GM19324 (cell line): ENCODE measurements around the gene IL1RL1.
"Not testable (repeated sequence)": the region's sequence is repeated elsewhere in the genome, so short reads cannot be mapped to it uniquely, and the experiment has no call there.

Source experiments
- ATAC-seq: cut with Tn5 transposase; IDR thresholded peaks from one replicate; pipeline ENCODE4 v1.9.1; 2021; ENCODE audit warnings: mild to moderate bottlenecking, moderate library complexity; ENCODE audit not compliant: unreplicated experiment, low FRiP score

IL1RL1 gene

GRCh38 chr2:102291319-102292075 lies 19.9 kb upstream of the IL1RL1 start:
- no peak for ATAC-seq

GRCh38 chr2:102294802-102295489 lies 16.4 kb upstream of the IL1RL1 start:
- no peak for ATAC-seq

- no peak for ATAC-seq
These were observed 15.8 kb upstream of the IL1RL1 start for GRCh38 chr2:102295566-102295965.

GRCh38 chr2:102296449-102296848 lies 14.9 kb upstream of the IL1RL1 start:
- no peak for ATAC-seq

GRCh38 chr2:102297891-102298290 lies 13.5 kb upstream of the IL1RL1 start:
- no peak for ATAC-seq

- ATAC-seq, result peak; percentile 67
These were observed 9.4 kb upstream of the IL1RL1 start for GRCh38 chr2:102301867-102302362.

GRCh38 chr2:102302458-102302857 lies 8.9 kb upstream of the IL1RL1 start:
- no peak for ATAC-seq

- ATAC-seq, result no peak
These were observed 7.8 kb upstream of the IL1RL1 start for GRCh38 chr2:102303589-102303988.

- no peak for ATAC-seq
These were observed 7.1 kb upstream of the IL1RL1 start for GRCh38 chr2:102304268-102304667.

GRCh38 chr2:102304711-102305611 lies 6.4 kb upstream of the IL1RL1 start:
- no peak for ATAC-seq

- no peak for ATAC-seq
These were observed 5.2 kb upstream of the IL1RL1 start for GRCh38 chr2:102306125-102306524.

GRCh38 chr2:102313025-102313424 lies 1.7 kb downstream of the IL1RL1 start:
- ATAC-seq, result no peak

GRCh38 chr2:102313471-102313870 lies 2.1 kb downstream of the IL1RL1 start:
- ATAC-seq, result no peak

GRCh38 chr2:102313950-102314349 lies 2.6 kb downstream of the IL1RL1 start:
- no peak for ATAC-seq

GRCh38 chr2:102315921-102316320 lies 4.6 kb downstream of the IL1RL1 start:
- ATAC-seq, result no peak

GRCh38 chr2:102317715-102318114 lies 6.4 kb downstream of the IL1RL1 start:
- no peak for ATAC-seq

GRCh38 chr2:102318437-102318836 lies 7.1 kb downstream of the IL1RL1 start:
- no peak for ATAC-seq

- no peak for ATAC-seq
These were observed 10.8 kb downstream of the IL1RL1 start for GRCh38 chr2:102321941-102322719.

- not testable (repeated sequence) for ATAC-seq
These were observed 13.6 kb downstream of the IL1RL1 start for GRCh38 chr2:102324914-102325313.
